Right lobe of liver (tissue), 6 donors: ENCODE measurements around the gene DPRX. TPM values are rescaled to one million over a fixed set of nuclear protein-coding genes. Genes with fewer than 3 reads are reported as not detected.
"Not testable (repeated sequence)": the region's sequence is repeated elsewhere in the genome, so short reads cannot be mapped to it uniquely, and the experiment has no call there.

ENCODE experiments used
- ATAC-seq, 4 donors: fragments of 200-7000 bp; cut with Tn5 transposase; one replicate each; pipeline ENCODE4 v1.9.1; 2020; ENCODE audit warnings: mild to moderate bottlenecking in 4 of 4, moderate library complexity in 4 of 4
- DNase-seq, 3 donors: peaks; one replicate each; pipeline ENCODE4 v3.0.0-alpha.2; 2020
- H3K27ac ChIP-seq, 3 donors: fragments of 200-600 bp; one replicate each; pipeline ENCODE4 v1.8.0; 2022
- H3K27me3 ChIP-seq, 2 donors: fragments of 200-600 bp; one replicate each; pipeline ENCODE4 v1.8.0; 2022
- H3K36me3 ChIP-seq, 4 donors: fragments of 200-600 bp; sonication (generic) in 1 of 4; one replicate each; pipeline versions ENCODE4 v1.5.1 to v1.8.0; 2017 to 2022; ENCODE audit warnings: control low read depth in 1 of 4
- H3K4me1 ChIP-seq, 4 donors: fragments of 200-600 bp; sonication (generic) in 1 of 4; one replicate each; pipeline versions ENCODE4 v1.5.1 to v1.8.0; 2017 to 2022; ENCODE audit warnings: control low read depth in 1 of 4
- H3K4me3 ChIP-seq, 3 donors: fragments of 200-600 bp; one replicate each; pipeline ENCODE4 v1.8.0; 2022
- H3K9me3 ChIP-seq, 4 donors: fragments of 200-600 bp; sonication (generic) in 1 of 4; one replicate each; pipeline versions ENCODE4 v1.5.1 to v1.8.0; 2017 to 2022; ENCODE audit warnings: control low read depth in 1 of 4
- CTCF ChIP-seq, 4 donors: fragments of 200-600 bp in 3 of 4; fragments of 450-650 bp in 1 of 4; IDR thresholded peaks; one replicate each; pipeline versions ENCODE4 v1.5.1 to v1.8.0; 2016 to 2022; ENCODE audit warnings: antibody characterized with exemption in 4 of 4, mild to moderate bottlenecking in 2 of 4
- POLR2A ChIP-seq: fragments of 450-650 bp; IDR thresholded peaks from one replicate; pipeline ENCODE4 v1.6.1; 2017; ENCODE audit warnings: antibody characterized with exemption, mild to moderate bottlenecking
- WGBS: methylation state at CpG from one replicate; pipeline ENCODE4 v1.1.6; 2018; ENCODE audit warnings: low coverage, low lambda C conversion rate; ENCODE audit not compliant: insufficient coverage; ENCODE audit errors: missing lambda C conversion rate; 5-methylcytosine and 5-hydroxymethylcytosine counted together
- intact Hi-C, 2 donors: fragments of 100-400 bp; cut with DNase I; formaldehyde crosslinking; loops; one replicate each; pipeline versions ENCODE4 v1.11.2 to v1.14.1; 2022
- total RNA-seq, 6 experiments: library from RNA; depleted of rRNA in 2 of 6; stranded (reverse); fragments of >200 nt in 2 of 6; fragmentation: NEBNext Ultra II Directional in 3 of 6; extraction: Animal tissue kit (Norgen Biotek cat#: 25700) in 3 of 6; gene quantifications; one replicate each; pipeline versions ENCODE4 v1.1.0 to v1.2.4, GENCODE V29; 2016 to 2023
- donor health status: DM: no; HTN: yes; CAD: no.
- donor health status: DM: no; HTN: no; CAD: no.
- donor health status: DM: no; HTN: no; CAD: no.
- donor health status: DM: no; HTN: yes; CAD: no.
- donor health status: DM: no; HTN: yes; CAD: no.

Gene DPRX
- total RNA-seq, 6 experiments from 2014 or later: not detected

- WGBS: 60% methylated on average over 6 of the region's 6 CpGs
- DNase-seq (no peak), ATAC-seq (no peak)
- Histone ChIP-seq H3K4me3 (no peak overlapping the region), H3K9me3 (no peaks in the 10 kb centered on the region), H3K27me3 (no peaks in the 10 kb centered on the region), H3K4me1 (no peaks in the 10 kb centered on the region), H3K27ac (no peak overlapping the region), H3K36me3 (no peaks in the 10 kb centered on the region)
- TF ChIP-seq POLR2A (no peak), CTCF (IDR thresholded peaks at IDR 0.05) (no peak)
- intact Hi-C loops: no loop called here
Measured at GRCh38 chr19:53662209-53662608, 30.4 kb downstream of the DPRX start.

GRCh38 chr19:53664152-53664551, 32.4 kb downstream of the DPRX start:
- H3K4me1 ChIP-seq: no peaks in the 10 kb centered on the region
- no peaks in the 10 kb centered on the region for H3K27me3 ChIP-seq
- no peaks in the 10 kb centered on the region for H3K9me3 ChIP-seq
- no peak overlapping the region for H3K27ac ChIP-seq
- DNase-seq: no peak
- H3K4me3 ChIP-seq: no peak overlapping the region
- ATAC-seq: no peak
- no peak for TF ChIP-seq CTCF (IDR thresholded peaks at IDR 0.05)
- intact Hi-C loops: no loop called here
- WGBS: 69% methylated on average over 10 of the region's 12 CpGs
- H3K36me3 ChIP-seq: no peaks in the 10 kb centered on the region

GRCh38 chr19:53664760-53665159, 33.0 kb downstream of the DPRX start:
- H3K9me3 ChIP-seq: no peaks in the 10 kb centered on the region
- intact Hi-C loops: no loop called here
- DNase-seq (no peak), ATAC-seq (no peak)
- no peak overlapping the region for H3K4me3 ChIP-seq
- TF ChIP-seq CTCF (IDR thresholded peaks at IDR 0.05): no peak
- TF ChIP-seq POLR2A: no peak
- no peaks in the 10 kb centered on the region for H3K27me3 ChIP-seq
- WGBS: 64% methylated on average over 2 of the region's 2 CpGs
- H3K27ac ChIP-seq: no peak overlapping the region
- no peaks in the 10 kb centered on the region for H3K4me1 ChIP-seq
- no peaks in the 10 kb centered on the region for H3K36me3 ChIP-seq

GRCh38 chr19:53666331-53666730, 34.5 kb downstream of the DPRX start:
- H3K27ac ChIP-seq, ATAC-seq, H3K36me3 ChIP-seq, intact Hi-C loops, H3K4me3 ChIP-seq, DNase-seq, H3K27me3 ChIP-seq, H3K4me1 ChIP-seq, H3K9me3 ChIP-seq: not testable (repeated sequence)
- 67% methylated on average over 3 of the region's 3 CpGs for WGBS

- 100% methylated on average over 3 of the region's 3 CpGs for WGBS
- DNase-seq, H3K27me3 ChIP-seq, H3K36me3 ChIP-seq, H3K27ac ChIP-seq, H3K4me3 ChIP-seq, intact Hi-C loops, H3K4me1 ChIP-seq, ATAC-seq, H3K9me3 ChIP-seq: not testable (repeated sequence)
Measured at GRCh38 chr19:53668804-53669203, 37.0 kb downstream of the DPRX start.

GRCh38 chr19:53670345-53670744, 38.5 kb downstream of the DPRX start:
- H3K27me3 ChIP-seq: no peaks in the 10 kb centered on the region
- H3K9me3 ChIP-seq: no peaks in the 10 kb centered on the region
- H3K27ac ChIP-seq: no peak overlapping the region
- DNase-seq (no peak), ATAC-seq (no peak)
- H3K4me1 ChIP-seq: no peaks in the 10 kb centered on the region
- no peak for TF ChIP-seq CTCF (IDR thresholded peaks at IDR 0.05)
- TF ChIP-seq POLR2A: no peak
- H3K36me3 ChIP-seq: no peaks in the 10 kb centered on the region
- no peak overlapping the region for H3K4me3 ChIP-seq
- WGBS: 70% methylated on average over 5 of the region's 5 CpGs
- intact Hi-C loops: no loop called here
